ENCODE data around the gene WDR70. TPM values are rescaled to one million over a fixed set of nuclear protein-coding genes. Genes with fewer than 3 reads are reported as not detected.
"Not testable (repeated sequence)": the region's sequence is repeated elsewhere in the genome, so short reads cannot be mapped to it uniquely, and the experiment has no call there.

The WDR70 gene
- total and polyA plus RNA-seq, 3 donors from 2014 or later, result 25.3 to 27.6 (median 25.5) TPM

DNA sequence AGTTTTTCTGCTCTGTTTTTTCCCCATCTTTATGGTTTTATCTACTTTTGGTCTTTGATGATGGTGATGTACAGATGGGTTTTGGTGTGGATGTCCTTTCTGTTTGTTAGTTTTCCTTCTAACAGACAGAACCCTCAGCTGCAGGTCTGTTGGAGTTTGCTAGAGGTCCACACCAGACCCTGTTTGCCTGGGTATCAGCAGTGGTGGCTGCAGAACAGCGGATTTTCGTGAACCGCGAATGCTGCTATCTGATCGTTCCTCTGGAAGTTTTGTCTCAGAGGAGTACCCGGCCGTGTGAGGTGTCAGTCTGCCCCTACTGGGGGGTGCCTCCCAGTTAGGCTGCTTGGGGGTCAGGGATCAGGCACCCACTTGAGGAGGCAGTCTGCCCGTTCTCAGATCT, 300.2 kb downstream of the WDR70 start:
- H3K27me3 ChIP-seq; H3K36me3 ChIP-seq (ENCODE audit: low read depth, missing control alignments); H3K27ac ChIP-seq; intact Hi-C loops (cut with DNase I; ENCODE audit: low total_unique reads); H3K4me1 ChIP-seq; H3K9me3 ChIP-seq; DNase-seq; H3K4me3 ChIP-seq: not testable (repeated sequence)
- WGBS, 2 donors, result 90 to 92% methylated on average over 6 to 8 of the region's 8 CpGs

DNA sequence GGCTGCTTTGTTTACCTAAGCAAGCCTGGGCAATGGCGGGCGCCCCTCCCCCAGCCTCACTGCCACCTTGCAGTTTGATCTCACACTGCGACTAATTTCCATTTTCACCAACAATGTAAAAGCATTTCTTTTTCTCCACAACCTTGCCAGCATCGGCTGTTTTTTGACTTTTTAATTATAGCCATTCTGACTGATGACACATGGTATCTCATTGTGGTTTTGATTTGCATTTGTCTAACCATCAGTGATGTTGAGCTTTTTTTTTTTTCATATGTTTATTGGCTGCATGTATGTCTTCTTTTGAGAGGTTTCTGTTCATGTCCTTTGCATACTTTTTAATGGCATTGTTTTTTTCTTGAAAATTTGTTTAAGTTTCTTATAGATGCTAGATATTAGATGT, 300.8 kb downstream of the WDR70 start:
- H3K36me3 ChIP-seq (ENCODE audit: low read depth, missing control alignments); H3K27me3 ChIP-seq; intact Hi-C loops (cut with DNase I; ENCODE audit: low total_unique reads); H3K4me1 ChIP-seq; H3K4me3 ChIP-seq; DNase-seq; H3K9me3 ChIP-seq; H3K27ac ChIP-seq: not testable (repeated sequence)
- 97 to 100% methylated on average over 4 of the region's 4 CpGs for WGBS, 2 donors

- TF ChIP-seq POLR2A (IDR thresholded peaks at IDR 0.05) (no peak), CTCF (IDR thresholded peaks at IDR 0.05) (no peak)
- intact Hi-C loops (cut with DNase I; ENCODE audit: low total_unique reads), result no loop called here
- no peak for DNase-seq
- Histone ChIP-seq H3K27ac (no peak overlapping the region), H3K4me1 (no peaks in the 10 kb centered on the region), H3K9me3 (no peaks in the 10 kb centered on the region), H3K4me3 (no peak overlapping the region), H3K36me3 (ENCODE audit: low read depth, missing control alignments) (no peaks in the 10 kb centered on the region), H3K27me3 (no peaks in the 10 kb centered on the region)
- WGBS, 2 donors, result 94 to 100% methylated on average over 1 of the region's 1 CpG
Observed at GRCh38 chr5:37683072-37683471, 304.0 kb downstream of the WDR70 start.

- intact Hi-C loops (cut with DNase I; ENCODE audit: low total_unique reads), result no loop called here
- Histone ChIP-seq H3K4me3 (no peak overlapping the region), H3K27me3 (no peaks in the 10 kb centered on the region), H3K4me1 (no peaks in the 10 kb centered on the region), H3K27ac (no peak overlapping the region), H3K36me3 (ENCODE audit: low read depth, missing control alignments) (no peaks in the 10 kb centered on the region), H3K9me3 (no peaks in the 10 kb centered on the region)
- 87 to 100% methylated on average over 2 to 3 of the region's 3 CpGs for WGBS, 2 donors
- no peak for TF ChIP-seq CTCF (IDR thresholded peaks at IDR 0.05)
- no peak for TF ChIP-seq POLR2A (IDR thresholded peaks at IDR 0.05)
- no peak for DNase-seq
Observed at GRCh38 chr5:37685211-37685610, 306.1 kb downstream of the WDR70 start.

GRCh38 chr5:37685816-37686215, 306.7 kb downstream of the WDR70 start:
- no peak for DNase-seq
- H3K4me1 ChIP-seq, result no peaks in the 10 kb centered on the region
- H3K27me3 ChIP-seq, result no peaks in the 10 kb centered on the region
- no peaks in the 10 kb centered on the region for H3K9me3 ChIP-seq
- TF ChIP-seq POLR2A (IDR thresholded peaks at IDR 0.05) (no peak), CTCF (IDR thresholded peaks at IDR 0.05) (no peak)
- no peak overlapping the region for H3K27ac ChIP-seq
- H3K4me3 ChIP-seq, result no peak overlapping the region
- H3K36me3 ChIP-seq (ENCODE audit: low read depth, missing control alignments), result no peaks in the 10 kb centered on the region
- WGBS, 2 donors, result 83 to 92% methylated on average over 7 of the region's 7 CpGs
- intact Hi-C loops (cut with DNase I; ENCODE audit: low total_unique reads), result no loop called here

GRCh38 chr5:37688925-37689324, 309.8 kb downstream of the WDR70 start:
- DNase-seq; H3K36me3 ChIP-seq (ENCODE audit: low read depth, missing control alignments); H3K4me3 ChIP-seq; H3K27me3 ChIP-seq; intact Hi-C loops (cut with DNase I; ENCODE audit: low total_unique reads); H3K4me1 ChIP-seq; H3K27ac ChIP-seq; H3K9me3 ChIP-seq: not testable (repeated sequence)
- WGBS, 2 donors, result 88% methylated on average over 10 of the region's 10 CpGs

DNA sequence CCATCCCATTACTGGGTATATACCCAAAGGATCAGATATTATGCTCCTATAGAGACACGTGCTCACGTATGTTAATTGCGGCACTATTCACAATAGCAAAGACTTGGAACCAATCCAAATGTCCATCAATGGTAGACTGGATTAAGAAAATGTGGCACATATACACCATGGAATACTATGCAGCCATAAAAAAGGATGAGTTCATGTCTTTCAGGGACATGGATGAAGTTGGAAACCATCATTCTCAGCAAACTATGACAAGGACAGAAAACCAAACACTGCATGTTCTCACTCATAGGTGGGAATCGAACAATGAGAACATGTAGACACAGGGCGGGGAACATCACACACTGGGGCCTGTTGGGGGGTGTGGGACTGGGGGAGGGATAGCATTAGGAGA, 315.2 kb downstream of the WDR70 start:
- intact Hi-C loops (cut with DNase I; ENCODE audit: low total_unique reads); H3K4me1 ChIP-seq; H3K4me3 ChIP-seq; H3K36me3 ChIP-seq (ENCODE audit: low read depth, missing control alignments); H3K27ac ChIP-seq; DNase-seq; H3K27me3 ChIP-seq; H3K9me3 ChIP-seq: not testable (repeated sequence)
- WGBS, 2 donors, result 94 to 96% methylated on average over 5 of the region's 5 CpGs
